Glutamatergic neuron (in vitro differentiated cells): ENCODE measurements around the gene TMEM204. TPM values are rescaled to one million over a fixed set of nuclear protein-coding genes. Genes with fewer than 3 reads are reported as not detected.

Experiments used
- DNase-seq: peaks from one replicate; pipeline ENCODE4 v3.0.0; 2022
- H3K27ac Mint-ChIP-seq: one replicate; pipeline ENCODE4 v1.8.0; 2020; ENCODE audit warnings: mild to moderate bottlenecking, mixed read lengths, inconsistent platforms; ENCODE audit not compliant: unreplicated experiment
- H3K27me3 Mint-ChIP-seq: one replicate; pipeline ENCODE4 v1.8.0; 2020; ENCODE audit warnings: mild to moderate bottlenecking, moderate library complexity, mixed read lengths, inconsistent platforms; ENCODE audit not compliant: unreplicated experiment
- H3K36me3 Mint-ChIP-seq: one replicate; pipeline ENCODE4 v1.8.0; 2020; ENCODE audit warnings: mild to moderate bottlenecking, mixed read lengths, inconsistent platforms; ENCODE audit not compliant: unreplicated experiment
- H3K4me1 Mint-ChIP-seq: one replicate; pipeline ENCODE4 v1.8.0; 2020; ENCODE audit warnings: mild to moderate bottlenecking, low read depth, mixed read lengths, inconsistent platforms; ENCODE audit not compliant: unreplicated experiment
- H3K4me3 Mint-ChIP-seq: one replicate; pipeline ENCODE4 v1.8.0; 2020; ENCODE audit warnings: mild to moderate bottlenecking, mixed read lengths, inconsistent platforms; ENCODE audit not compliant: unreplicated experiment
- H3K9me3 Mint-ChIP-seq: one replicate; pipeline ENCODE4 v1.8.0; 2020; ENCODE audit warnings: mild to moderate bottlenecking, moderate library complexity, mixed read lengths, inconsistent platforms; ENCODE audit not compliant: unreplicated experiment
- total RNA-seq: library from RNA; stranded (reverse); fragmentation: NEBNext Ultra II Directional; extraction: Animal tissue kit (Norgen Biotek cat#: 25700); gene quantifications from one replicate; pipeline ENCODE4 v1.2.1, GENCODE V29; 2021; ENCODE audit not compliant: unreplicated experiment
- TF ChIP-seq, protein P1 (sequence below): fragments of 200-600 bp; sonication (generic); IDR thresholded peaks from one replicate; pipeline ENCODE4 v1.5.0; 2021; ENCODE audit not compliant: partially characterized antibody, unreplicated experiment

TMEM204 gene
- total RNA-seq, 1 donor from 2014 or later = 0.22 TPM

DNA sequence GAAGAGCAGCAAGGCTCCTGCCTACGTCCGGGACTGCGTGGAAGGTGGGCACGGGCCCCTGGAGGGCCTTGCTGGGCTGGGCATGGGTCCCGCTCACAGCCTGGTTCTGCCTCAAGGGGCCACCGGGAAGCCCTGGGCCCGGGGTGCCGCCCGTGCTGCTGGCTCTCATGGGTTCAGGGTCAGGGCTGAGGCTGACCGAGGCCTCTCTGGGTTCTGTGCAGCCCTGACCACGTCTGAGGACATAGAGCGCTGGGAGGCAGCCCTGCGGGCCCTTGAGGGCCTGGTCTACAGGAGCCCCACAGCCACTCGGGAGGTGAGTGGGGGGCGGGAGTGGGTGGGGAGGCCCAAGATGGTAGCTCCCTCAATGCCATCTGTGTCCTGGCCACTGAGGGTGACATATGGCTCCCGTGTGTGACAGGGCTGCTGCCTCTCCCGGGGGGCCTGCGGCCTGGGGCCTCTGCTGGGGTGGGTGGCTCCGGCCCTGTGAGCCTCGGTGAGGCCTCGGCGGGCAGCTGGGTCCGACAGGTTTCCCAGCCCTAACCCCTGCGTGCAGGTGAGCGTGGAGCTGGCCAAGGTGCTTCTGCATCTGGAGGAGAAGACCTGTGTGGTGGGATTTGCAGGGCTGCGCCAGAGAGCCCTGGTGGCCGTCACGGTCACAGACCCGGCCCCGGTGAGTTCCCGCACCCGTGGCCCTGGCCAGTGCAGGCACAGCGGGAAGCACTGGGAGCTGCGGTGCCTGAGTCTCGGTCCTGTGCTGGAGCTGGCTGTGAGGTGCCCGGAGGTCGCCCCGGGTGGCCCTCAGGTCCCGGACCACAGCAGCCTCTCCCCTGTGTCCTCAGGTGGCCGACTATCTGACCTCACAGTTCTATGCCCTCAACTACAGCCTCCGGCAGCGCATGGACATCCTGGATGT lies 31.1 kb upstream of the TMEM204 start:
- DNase-seq = no peak
- Mint-ChIP-seq H3K27ac (no peak overlapping the region), H3K4me1 (no peaks in the 10 kb centered on the region), H3K4me3 (no peak overlapping the region), H3K36me3 (no peaks in the 10 kb centered on the region), H3K27me3 (peaks cover under 1% of the 10 kb centered on the region), H3K9me3 (peaks cover 3% of the 10 kb centered on the region)
- TF ChIP-seq, protein P1, sequence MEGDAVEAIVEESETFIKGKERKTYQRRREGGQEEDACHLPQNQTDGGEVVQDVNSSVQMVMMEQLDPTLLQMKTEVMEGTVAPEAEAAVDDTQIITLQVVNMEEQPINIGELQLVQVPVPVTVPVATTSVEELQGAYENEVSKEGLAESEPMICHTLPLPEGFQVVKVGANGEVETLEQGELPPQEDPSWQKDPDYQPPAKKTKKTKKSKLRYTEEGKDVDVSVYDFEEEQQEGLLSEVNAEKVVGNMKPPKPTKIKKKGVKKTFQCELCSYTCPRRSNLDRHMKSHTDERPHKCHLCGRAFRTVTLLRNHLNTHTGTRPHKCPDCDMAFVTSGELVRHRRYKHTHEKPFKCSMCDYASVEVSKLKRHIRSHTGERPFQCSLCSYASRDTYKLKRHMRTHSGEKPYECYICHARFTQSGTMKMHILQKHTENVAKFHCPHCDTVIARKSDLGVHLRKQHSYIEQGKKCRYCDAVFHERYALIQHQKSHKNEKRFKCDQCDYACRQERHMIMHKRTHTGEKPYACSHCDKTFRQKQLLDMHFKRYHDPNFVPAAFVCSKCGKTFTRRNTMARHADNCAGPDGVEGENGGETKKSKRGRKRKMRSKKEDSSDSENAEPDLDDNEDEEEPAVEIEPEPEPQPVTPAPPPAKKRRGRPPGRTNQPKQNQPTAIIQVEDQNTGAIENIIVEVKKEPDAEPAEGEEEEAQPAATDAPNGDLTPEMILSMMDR = no peak

DNA sequence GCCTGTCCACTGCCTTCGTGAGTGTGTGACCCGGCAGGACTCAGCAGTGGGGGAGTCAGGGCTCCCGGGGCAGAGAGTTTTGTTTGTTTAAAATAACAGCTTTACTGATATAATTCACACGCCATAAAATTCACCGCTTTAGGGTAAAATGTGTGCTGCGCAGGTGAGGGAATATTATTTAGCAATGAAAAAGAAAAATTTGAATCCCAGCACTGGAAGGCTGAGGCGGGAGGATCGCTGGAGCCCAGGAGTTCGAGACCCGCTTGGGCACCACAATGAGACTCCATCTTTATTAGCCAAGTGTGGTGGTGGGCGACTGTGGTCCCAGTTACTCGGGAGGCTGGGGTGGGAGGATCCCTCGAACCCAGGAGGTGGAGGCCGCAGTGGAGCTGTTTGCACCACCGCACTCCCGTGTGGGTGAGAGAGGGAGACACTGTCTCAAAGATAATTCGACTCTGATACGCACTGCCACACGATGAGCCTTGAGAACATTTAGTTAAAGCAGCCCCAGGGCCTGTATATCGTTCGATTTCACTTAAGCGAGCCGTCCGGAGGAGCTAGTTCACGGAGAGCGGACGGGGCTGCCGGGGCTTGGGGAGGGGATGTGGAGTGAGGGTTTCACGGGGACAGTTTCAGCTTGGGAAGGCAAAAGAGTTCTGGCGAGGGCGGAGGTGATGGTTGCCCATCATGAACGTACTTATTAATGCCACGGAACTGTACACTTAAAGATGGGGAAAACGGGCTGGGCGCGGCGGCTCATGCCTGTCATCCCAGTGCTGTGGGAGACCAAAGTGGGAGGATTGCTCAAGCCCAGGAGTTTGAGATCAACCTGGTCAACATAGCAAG lies 30.1 kb upstream of the TMEM204 start:
- no peak overlapping the region for H3K27ac Mint-ChIP-seq

DNA sequence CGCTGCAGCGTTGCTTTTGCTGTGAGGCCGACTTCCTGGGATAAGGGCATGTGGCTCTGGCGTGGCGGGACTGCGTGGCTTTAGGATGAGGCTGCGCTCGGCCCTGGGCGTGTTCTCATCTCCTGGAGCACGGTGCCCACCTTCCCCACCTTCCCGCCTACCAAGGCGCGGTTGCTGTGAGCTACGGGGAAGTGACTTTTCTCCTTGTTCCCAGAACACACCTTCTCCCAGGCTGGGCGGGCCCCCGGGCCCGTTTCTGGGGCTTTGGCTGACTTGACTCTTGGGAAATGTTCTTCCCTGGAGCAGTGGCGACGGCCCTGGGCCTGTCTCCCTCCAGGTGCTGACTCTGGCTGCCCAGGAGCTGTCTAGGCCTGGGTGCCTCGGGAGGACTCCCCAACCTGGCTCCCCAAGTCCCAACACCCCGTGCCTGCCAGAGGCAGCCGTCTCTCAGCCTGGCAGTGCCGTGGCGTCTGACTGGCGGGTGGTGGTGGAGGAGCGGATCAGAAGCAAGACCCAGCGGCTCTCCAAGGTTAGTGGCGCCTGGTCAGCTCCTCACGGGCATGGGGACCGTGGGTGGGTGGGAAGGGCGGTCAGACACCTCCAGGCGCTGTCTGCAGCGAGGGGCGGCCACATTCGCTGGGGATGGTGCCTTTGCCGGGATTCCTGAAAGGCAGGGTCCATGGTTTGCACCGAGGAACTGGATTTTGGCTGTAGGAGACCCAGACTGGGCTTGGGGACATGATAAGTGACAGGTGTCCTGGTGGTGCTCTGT lies 28.2 kb upstream of the TMEM204 start:
- Mint-ChIP-seq H3K9me3 (peaks cover 2% of the 10 kb centered on the region), H3K4me1 (no peaks in the 10 kb centered on the region), H3K4me3 (no peak overlapping the region), H3K36me3 (no peaks in the 10 kb centered on the region), H3K27ac (no peak overlapping the region), H3K27me3 (peaks cover 2% of the 10 kb centered on the region)
- TF ChIP-seq, protein P1 = no peak
- no peak for DNase-seq

More for the DNA sequence above, 30.1 kb upstream of the TMEM204 start:
- Mint-ChIP-seq H3K4me3 (no peak overlapping the region), H3K27me3 (peaks cover 2% of the 10 kb centered on the region), H3K9me3 (peaks cover 4% of the 10 kb centered on the region), H3K36me3 (no peaks in the 10 kb centered on the region), H3K4me1 (no peaks in the 10 kb centered on the region)
- TF ChIP-seq, protein P1 = no peak
- DNase-seq = no peak

DNA sequence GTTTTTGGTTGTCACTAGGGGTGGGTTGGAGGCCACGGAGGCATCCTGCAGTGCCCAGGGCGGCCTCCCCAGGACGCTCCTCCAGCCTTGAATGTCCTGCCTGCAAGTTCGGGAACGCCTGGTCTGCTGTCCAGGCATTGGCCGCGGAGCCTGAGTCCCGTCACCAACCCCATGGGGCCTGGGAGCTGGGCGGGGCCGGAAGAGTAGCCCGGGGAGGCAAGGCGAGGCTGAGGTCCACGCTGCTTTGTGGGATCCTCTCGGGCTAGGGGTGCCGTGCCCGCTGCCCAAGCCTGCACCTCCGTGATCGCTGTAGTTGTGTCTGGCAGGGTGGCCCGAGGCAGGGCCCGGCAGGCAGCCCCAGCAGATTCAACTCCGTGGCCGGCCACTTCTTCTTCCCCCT lies 27.6 kb upstream of the TMEM204 start:
- no peak for DNase-seq
- no peaks in the 10 kb centered on the region for H3K36me3 Mint-ChIP-seq
- TF ChIP-seq, protein P1 = no peak
- H3K4me1 Mint-ChIP-seq = no peaks in the 10 kb centered on the region
- no peak overlapping the region for H3K27ac Mint-ChIP-seq
- H3K27me3 Mint-ChIP-seq = peaks cover 2% of the 10 kb centered on the region
- no peak overlapping the region for H3K4me3 Mint-ChIP-seq
- peaks cover 2% of the 10 kb centered on the region for H3K9me3 Mint-ChIP-seq
